ENCODE data around the gene SLC22A7.
A peak's percentile ranks its signal among the peaks of the same experiment; 100 is the strongest.

The SLC22A7 gene

GRCh38 chr6:43282636-43283513 lies 15.2 kb upstream of the SLC22A7 start:
- DNase-seq = no peak

- DNase-seq = no peak
Measured at GRCh38 chr6:43283514-43283901, 14.6 kb upstream of the SLC22A7 start.

- no peak for DNase-seq
Measured at GRCh38 chr6:43283905-43284304, 14.2 kb upstream of the SLC22A7 start.

- no peak for DNase-seq
Measured at GRCh38 chr6:43284991-43285781, 12.9 kb upstream of the SLC22A7 start.

GRCh38 chr6:43285832-43286231 lies 12.2 kb upstream of the SLC22A7 start:
- no peak for DNase-seq

GRCh38 chr6:43286456-43286979 lies 11.5 kb upstream of the SLC22A7 start:
- no peak for DNase-seq

GRCh38 chr6:43286980-43287716 lies 10.9 kb upstream of the SLC22A7 start:
- DNase-seq = peak in 8 of 58 donors; percentile 20 to 55 (median 26)

- DNase-seq = no peak
Measured at GRCh38 chr6:43287717-43288679, 10.1 kb upstream of the SLC22A7 start.

- DNase-seq = no peak
Measured at GRCh38 chr6:43290339-43290904, 7.6 kb upstream of the SLC22A7 start.

- DNase-seq = no peak
Measured at GRCh38 chr6:43290905-43291355, 7.1 kb upstream of the SLC22A7 start.

GRCh38 chr6:43291708-43292107 lies 6.4 kb upstream of the SLC22A7 start:
- DNase-seq = no peak

- DNase-seq = no peak
Measured at GRCh38 chr6:43292341-43292740, 5.7 kb upstream of the SLC22A7 start.

GRCh38 chr6:43292763-43293318 lies 5.2 kb upstream of the SLC22A7 start:
- no peak for DNase-seq

GRCh38 chr6:43293698-43294097 lies 4.4 kb upstream of the SLC22A7 start:
- no peak for DNase-seq

GRCh38 chr6:43294536-43294935 lies 3.5 kb upstream of the SLC22A7 start:
- DNase-seq = no peak

GRCh38 chr6:43295456-43295855 lies 2.6 kb upstream of the SLC22A7 start:
- DNase-seq = no peak

- DNase-seq = no peak
Measured at GRCh38 chr6:43296780-43297497, 1.1 kb upstream of the SLC22A7 start.

- DNase-seq = no peak
Measured at GRCh38 chr6:43298565-43299337, 691 bp downstream of the SLC22A7 start.

Measured in anterior cingulate cortex (tissue), 58 donors.